Tibial nerve (tissue), 4 donors: Measurements from ENCODE around the gene HSP90AB1. TPM values are rescaled to one million over a fixed set of nuclear protein-coding genes. Genes with fewer than 3 reads are reported as not detected.
A peak's percentile ranks its signal among the peaks of the same experiment; 100 is the strongest.

Experiments
- DNase-seq, 2 donors: peaks; one replicate each; pipeline ENCODE4 v3.0.0-alpha.2; 2019; ENCODE audit warnings: low spot score in 2 of 2
- H3K27ac ChIP-seq, 4 donors: fragments of 200-600 bp; sonication (generic) in 3 of 4; one replicate each; pipeline ENCODE4 v1.5.1; 2017 to 2019; ENCODE audit warnings: mild to moderate bottlenecking in 1 of 4
- H3K27me3 ChIP-seq, 2 donors: fragments of 200-600 bp; sonication (generic) in 1 of 2; one replicate each; pipeline versions ENCODE4 v1.5.1 to v1.6.0; 2017 to 2019
- H3K36me3 ChIP-seq, 3 donors: fragments of 200-600 bp; sonication (generic); one replicate each; pipeline ENCODE4 v1.5.1; 2018 to 2019
- H3K4me1 ChIP-seq, 4 donors: fragments of 200-600 bp; sonication (generic) in 3 of 4; one replicate each; pipeline ENCODE4 v1.5.1; 2017 to 2019
- H3K4me3 ChIP-seq, 4 donors: fragments of 200-600 bp; sonication (generic) in 3 of 4; one replicate each; pipeline ENCODE4 v1.5.1; 2017 to 2019; ENCODE audit warnings: mild to moderate bottlenecking in 1 of 4, moderate library complexity in 1 of 4
- H3K9me3 ChIP-seq, 4 donors: fragments of 200-600 bp; sonication (generic) in 3 of 4; one replicate each; pipeline ENCODE4 v1.5.1; 2017 to 2019
- CTCF ChIP-seq, 5 experiments: fragments of 200-600 bp in 3 of 5; fragments of 450-650 bp in 2 of 5; sonication (generic) in 3 of 5; IDR thresholded peaks; one replicate each; pipeline ENCODE4 v1.5.1; 2016 to 2019; ENCODE audit warnings: antibody characterized with exemption in 5 of 5, mild to moderate bottlenecking in 3 of 5, moderate library complexity in 2 of 5
- EP300 ChIP-seq, 2 donors: sonication (generic); formaldehyde crosslinking; IDR thresholded peaks; one replicate each; pipeline ENCODE4 v1.6.1; 2017; ENCODE audit warnings: antibody characterized with exemption in 2 of 2, mild to moderate bottlenecking in 1 of 2
- POLR2A ChIP-seq, 2 donors: fragments of 450-650 bp; IDR thresholded peaks; one replicate each; pipeline ENCODE4 v1.6.1; 2017; ENCODE audit warnings: antibody characterized with exemption in 2 of 2, mild to moderate bottlenecking in 2 of 2, moderate library complexity in 2 of 2
- WGBS, 2 donors: methylation state at CpG; one replicate each; pipeline ENCODE4 v1.1.5; 2018; 5-methylcytosine and 5-hydroxymethylcytosine counted together
- total RNA-seq, 4 donors: library from RNA; depleted of rRNA; stranded (reverse); fragments of >200 nt; gene quantifications; one replicate each; pipeline ENCODE4 v1.1.0, GENCODE V29; 2016

The HSP90AB1 gene
- total RNA-seq, 4 donors from 2014 or later, result 485 to 580 (median 543) TPM

GRCh38 chr6:44219815-44220784 lies 26.8 kb upstream of the HSP90AB1 start:
- TF ChIP-seq POLR2A (IDR thresholded peaks at IDR 0.05) (no peak), EP300 (IDR thresholded peaks at IDR 0.05) (no peak), CTCF (IDR thresholded peaks at IDR 0.05) (no peak)
- Histone ChIP-seq H3K36me3 (no peaks in the 10 kb centered on the region), H3K27me3 (no peaks in the 10 kb centered on the region), H3K4me3 (peak overlapping the region; percentile 36 to 53 (median 46)), H3K4me1 (peaks cover 0 to 79% (median 38%) of the 10 kb centered on the region in 4 donors), H3K9me3 (no peaks in the 10 kb centered on the region), H3K27ac (peak overlapping the region; percentile 62 to 90 (median 88))
- WGBS, 2 donors, result 57% methylated on average over 27 to 28 of the region's 28 CpGs
- DNase-seq, result no peak

GRCh38 chr6:44220913-44221290 lies 26.0 kb upstream of the HSP90AB1 start:
- H3K27ac ChIP-seq, result peak overlapping the region; percentile 60 to 90 (median 82)
- H3K4me3 ChIP-seq, result no peak overlapping the region
- DNase-seq, result no peak
- WGBS, 2 donors, result 88 to 92% methylated on average over 4 of the region's 4 CpGs
- H3K27me3 ChIP-seq, result no peaks in the 10 kb centered on the region
- H3K9me3 ChIP-seq, result no peaks in the 10 kb centered on the region
- peaks cover 0 to 87% (median 42%) of the 10 kb centered on the region in 4 donors for H3K4me1 ChIP-seq
- TF ChIP-seq CTCF (IDR thresholded peaks at IDR 0.05) (no peak), EP300 (IDR thresholded peaks at IDR 0.05) (no peak), POLR2A (IDR thresholded peaks at IDR 0.05) (no peak)
- H3K36me3 ChIP-seq, result no peaks in the 10 kb centered on the region

- Histone ChIP-seq H3K4me1 (peaks cover 0 to 92% (median 46%) of the 10 kb centered on the region in 4 donors), H3K4me3 (peak overlapping the region in 1 of 4 donors; percentile 75), H3K27ac (peak overlapping the region; percentile 60 to 90 (median 82)), H3K9me3 (no peaks in the 10 kb centered on the region), H3K36me3 (no peaks in the 10 kb centered on the region), H3K27me3 (no peaks in the 10 kb centered on the region)
- peak; percentile 77 to 81 for DNase-seq
- TF ChIP-seq POLR2A (IDR thresholded peaks at IDR 0.05) (peak in 1 of 2 donors; percentile 7), CTCF (IDR thresholded peaks at IDR 0.05) (peak; percentile 77 to 90 (median 87)), EP300 (IDR thresholded peaks at IDR 0.05) (peak; percentile 25 to 83)
- 3 to 10% methylated on average over 4 of the region's 4 CpGs for WGBS, 2 donors
These were observed 25.5 kb upstream of the HSP90AB1 start for GRCh38 chr6:44221291-44221960.

DNA sequence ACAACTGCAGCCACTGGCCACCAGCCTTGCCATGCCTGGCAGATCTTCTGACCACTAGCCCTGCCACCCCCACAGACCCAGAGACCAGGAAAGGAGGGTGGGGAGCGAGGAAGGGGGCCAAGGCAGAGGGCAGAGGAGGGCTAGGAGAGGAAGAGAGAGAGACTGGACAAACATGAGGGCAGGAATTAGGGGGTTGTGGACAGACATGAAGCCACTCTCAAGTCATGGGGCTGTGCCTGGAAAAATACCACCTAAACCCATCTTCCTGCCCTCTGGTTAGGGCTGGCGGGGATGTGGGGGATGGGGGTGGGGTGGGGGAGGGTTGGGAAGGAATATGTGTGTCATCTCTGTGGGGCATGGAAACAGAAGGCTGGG lies 25.0 kb upstream of the HSP90AB1 start:
- peaks cover 0 to 93% (median 47%) of the 10 kb centered on the region in 4 donors for H3K4me1 ChIP-seq
- H3K27me3 ChIP-seq, result no peaks in the 10 kb centered on the region
- H3K36me3 ChIP-seq, result no peaks in the 10 kb centered on the region
- peak overlapping the region; percentile 60 to 90 (median 82) for H3K27ac ChIP-seq
- 45 to 47% methylated on average over 2 of the region's 2 CpGs for whole genome bisulfite sequencing, 2 donors
- DNase-seq, result no peak
- peak overlapping the region in 1 of 4 donors; percentile 75 for H3K4me3 ChIP-seq
- no peak for TF ChIP-seq POLR2A (IDR thresholded peaks at IDR 0.05)
- no peak for TF ChIP-seq CTCF (IDR thresholded peaks at IDR 0.05)
- TF ChIP-seq EP300 (IDR thresholded peaks at IDR 0.05), result no peak
- no peaks in the 10 kb centered on the region for H3K9me3 ChIP-seq
